Tongue (tissue), 2 donors: ENCODE results near the gene EEF1G. TPM values are rescaled to one million over a fixed set of nuclear protein-coding genes. Genes with fewer than 3 reads are reported as not detected.
"Not testable (repeated sequence)": the region's sequence is repeated elsewhere in the genome, so short reads cannot be mapped to it uniquely, and the experiment has no call there.

Experiments
- DNase-seq: peaks from one replicate; pipeline ENCODE4 v3.0.0-alpha.2; 2015
- total RNA-seq: library from RNA; depleted of rRNA; stranded (reverse); fragments of >200 nt; gene quantifications from one replicate; pipeline ENCODE4 v1.2.3, GENCODE V29; 2014

Gene EEF1G
- total RNA-seq, 1 donor from 2014 or later: 1,840 TPM

- no peak for DNase-seq
These were observed 19.8 kb downstream of the EEF1G start for GRCh38 chr11:62553839-62554361.

DNA sequence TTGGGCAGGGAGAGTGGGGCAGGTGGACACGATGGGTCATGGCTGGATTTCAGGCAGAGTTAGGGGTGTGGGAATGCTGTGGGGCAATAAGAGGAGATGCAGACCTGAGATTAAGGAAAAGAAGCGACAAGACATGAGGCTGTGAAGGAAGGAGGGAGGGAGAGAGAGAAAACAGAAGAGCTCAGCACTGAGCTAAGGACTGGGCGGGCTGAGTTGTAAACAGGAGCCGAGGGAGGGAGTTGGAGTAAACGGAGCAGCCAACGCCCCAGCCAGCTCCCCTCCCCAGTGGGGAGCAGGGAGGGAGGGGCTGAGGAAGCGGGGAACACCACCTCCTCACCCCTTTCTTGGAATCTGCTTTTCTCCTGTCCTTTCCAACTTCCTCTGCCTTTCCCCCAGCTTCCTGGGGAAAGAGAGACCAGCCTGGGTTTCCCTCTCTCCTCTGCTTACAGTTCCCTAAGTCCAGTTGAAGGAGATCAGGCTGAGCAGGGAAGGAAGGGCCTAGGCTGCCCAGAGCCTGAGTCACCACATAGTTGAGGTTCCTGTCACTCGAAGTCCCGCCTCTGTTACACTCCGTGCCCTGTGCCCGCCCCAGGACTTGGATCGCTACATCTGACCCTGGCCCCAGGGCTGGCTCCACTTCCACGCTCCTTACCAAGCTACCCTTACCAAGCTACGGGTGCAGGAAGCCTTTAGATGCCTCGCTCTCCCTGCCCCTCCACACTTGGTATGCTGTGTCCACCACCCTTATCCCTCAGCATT, 20.4 kb downstream of the EEF1G start:
- DNase-seq: peak; percentile 92

DNA sequence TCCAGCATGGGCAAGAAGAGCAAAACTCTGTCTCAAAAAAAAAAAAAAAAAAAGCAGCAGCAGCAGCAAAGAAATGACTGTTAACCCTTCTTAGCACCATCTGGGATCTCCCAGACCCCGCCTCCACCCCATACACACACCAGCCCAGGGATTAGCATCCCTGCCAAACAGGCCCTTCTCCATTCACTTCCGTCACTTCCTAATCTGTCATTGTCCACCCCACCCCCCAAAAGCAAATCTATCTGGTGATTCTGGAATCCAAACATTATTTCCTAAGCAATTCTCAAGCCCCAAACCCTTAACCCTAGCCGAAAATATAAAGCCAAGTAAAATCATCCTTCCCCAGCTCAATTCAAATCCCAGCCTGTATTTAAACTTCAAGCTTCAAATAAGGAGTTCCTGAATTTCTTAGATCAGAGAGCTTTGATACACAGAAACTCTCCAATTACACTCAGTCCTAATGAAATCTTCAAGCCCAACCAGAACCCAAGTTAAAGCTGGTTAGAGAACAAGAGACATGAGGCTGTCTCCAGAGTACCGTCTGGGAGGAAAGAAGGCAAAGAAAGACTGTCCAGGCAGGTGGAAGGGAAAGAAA, 21.1 kb downstream of the EEF1G start:
- DNase-seq: peak; percentile 84

- DNase-seq: not testable (repeated sequence)
These were observed 23.2 kb downstream of the EEF1G start for GRCh38 chr11:62550478-62550877.

DNA sequence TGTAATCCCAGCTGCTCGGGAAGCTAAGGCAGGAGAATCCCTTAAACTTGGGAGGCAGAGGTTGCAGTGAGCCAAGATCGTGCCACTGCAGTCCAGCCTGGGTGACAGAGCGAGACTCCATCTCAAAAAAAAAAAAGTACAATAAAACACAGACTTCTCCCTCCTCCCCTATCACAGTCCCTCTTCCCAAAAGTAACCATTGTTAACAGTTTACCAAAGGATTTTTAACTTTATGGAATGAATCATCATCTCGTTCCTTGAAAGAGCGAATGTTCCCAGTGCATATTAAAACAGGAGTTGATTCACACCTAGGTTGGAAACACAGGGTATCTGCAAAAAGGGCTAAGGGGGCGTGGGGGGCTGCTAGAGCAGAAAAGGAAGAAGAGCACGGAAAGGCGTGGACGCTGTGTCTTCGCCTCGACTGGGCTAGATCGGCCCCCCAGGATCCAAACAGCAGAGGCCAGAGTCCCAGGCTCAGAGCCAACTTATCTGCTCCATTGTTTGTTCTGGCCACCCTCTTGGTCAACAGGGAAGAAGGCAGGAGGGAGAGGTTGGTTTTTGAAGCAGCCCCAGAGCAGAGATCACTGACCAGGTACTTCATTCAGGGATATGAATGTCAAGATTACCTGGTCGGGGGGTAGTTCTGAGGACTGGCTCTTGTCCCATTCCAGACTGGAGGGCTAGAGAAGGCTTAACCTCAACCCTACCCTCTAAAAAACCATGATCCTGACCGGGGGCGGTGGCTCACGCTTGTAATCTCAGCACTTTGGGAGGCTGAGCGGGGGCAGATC, 25.0 kb downstream of the EEF1G start:
- DNase-seq: no peak

- peak; percentile 65 for DNase-seq
These were observed 25.9 kb downstream of the EEF1G start for GRCh38 chr11:62547691-62548281.

DNA sequence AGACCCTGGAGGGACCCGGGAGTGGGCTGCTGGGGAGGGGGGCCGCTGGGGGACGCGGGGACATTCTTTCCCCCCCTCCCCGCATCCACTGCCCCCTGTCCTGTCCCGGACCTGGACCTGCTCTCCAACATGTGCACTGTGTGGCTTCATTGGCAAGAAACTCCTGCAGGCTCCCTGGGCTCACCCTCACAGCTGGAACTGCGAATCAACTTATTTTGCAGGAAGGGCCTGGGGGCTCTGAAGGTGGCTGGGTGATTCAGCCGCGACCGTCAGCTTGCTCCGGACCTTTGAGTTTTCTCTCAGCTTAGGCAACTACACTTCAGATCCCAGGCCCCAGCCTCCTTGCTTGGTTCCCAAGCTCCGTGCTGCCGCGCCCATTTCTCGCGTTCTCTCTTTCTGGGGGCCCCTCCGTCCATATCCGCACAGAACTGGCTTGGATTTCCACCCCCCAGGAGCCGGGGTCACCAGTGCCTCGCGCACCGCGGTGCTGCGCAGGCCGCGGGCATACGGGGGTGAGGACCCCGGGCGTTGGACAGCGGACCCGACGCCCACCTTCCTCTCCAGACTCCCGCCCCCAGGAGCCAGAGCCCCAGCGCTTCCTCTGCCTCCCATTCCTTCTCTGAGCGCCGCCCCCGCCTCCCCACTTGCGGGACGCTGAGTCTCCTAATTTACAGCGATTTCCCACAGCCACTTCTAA, 26.6 kb downstream of the EEF1G start:
- peak; percentile 66 for DNase-seq

- DNase-seq: peak; percentile 92
These were observed 27.3 kb downstream of the EEF1G start, which contains the start of gene AHNAK for GRCh38 chr11:62546244-62546928. Gene AHNAK, minus strand, starts transcription at chr11:62546806. Its CDS starts 10,708 bp downstream, at chr11:62536098.

DNA sequence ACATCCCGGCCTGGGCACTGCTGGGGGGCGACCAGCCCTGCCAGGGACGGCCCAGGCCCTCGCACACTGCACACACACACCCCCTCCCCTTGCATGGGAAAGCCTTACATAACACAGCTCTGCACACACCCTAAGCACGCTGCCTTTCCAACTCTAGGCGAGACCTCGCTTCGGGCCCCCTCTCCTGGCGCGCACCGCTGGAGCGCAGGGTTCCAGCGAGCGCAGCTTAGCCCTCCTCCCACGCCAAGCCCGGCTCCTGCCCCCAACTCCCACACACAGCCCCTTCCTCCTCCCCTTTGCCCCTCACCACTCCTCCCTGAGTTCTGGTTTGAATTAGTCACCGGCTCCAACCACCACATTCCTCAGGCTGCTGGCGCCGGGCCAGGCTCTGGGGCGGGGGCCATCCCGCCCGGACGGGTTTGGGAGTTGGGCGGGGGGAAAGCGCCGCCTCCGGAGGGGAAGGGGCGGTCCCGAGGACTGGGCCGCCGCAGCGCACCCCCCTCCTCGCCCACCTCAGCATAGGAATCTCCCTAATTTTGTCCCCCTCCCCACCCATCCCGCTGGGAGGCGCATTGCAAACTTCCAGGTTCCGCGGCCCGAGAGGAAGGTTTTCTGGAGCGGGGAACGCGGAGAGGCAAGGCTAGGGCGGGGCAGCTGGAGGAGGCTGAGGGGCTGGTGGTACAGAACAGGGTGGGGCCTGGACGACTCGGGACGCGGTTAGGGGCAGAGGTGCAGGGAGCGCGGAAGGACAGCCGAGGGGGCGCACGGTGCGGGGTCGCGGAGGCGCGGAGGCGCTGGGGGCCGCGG, 28.1 kb downstream of the EEF1G start:
- peak; percentile 98 for DNase-seq

DNA sequence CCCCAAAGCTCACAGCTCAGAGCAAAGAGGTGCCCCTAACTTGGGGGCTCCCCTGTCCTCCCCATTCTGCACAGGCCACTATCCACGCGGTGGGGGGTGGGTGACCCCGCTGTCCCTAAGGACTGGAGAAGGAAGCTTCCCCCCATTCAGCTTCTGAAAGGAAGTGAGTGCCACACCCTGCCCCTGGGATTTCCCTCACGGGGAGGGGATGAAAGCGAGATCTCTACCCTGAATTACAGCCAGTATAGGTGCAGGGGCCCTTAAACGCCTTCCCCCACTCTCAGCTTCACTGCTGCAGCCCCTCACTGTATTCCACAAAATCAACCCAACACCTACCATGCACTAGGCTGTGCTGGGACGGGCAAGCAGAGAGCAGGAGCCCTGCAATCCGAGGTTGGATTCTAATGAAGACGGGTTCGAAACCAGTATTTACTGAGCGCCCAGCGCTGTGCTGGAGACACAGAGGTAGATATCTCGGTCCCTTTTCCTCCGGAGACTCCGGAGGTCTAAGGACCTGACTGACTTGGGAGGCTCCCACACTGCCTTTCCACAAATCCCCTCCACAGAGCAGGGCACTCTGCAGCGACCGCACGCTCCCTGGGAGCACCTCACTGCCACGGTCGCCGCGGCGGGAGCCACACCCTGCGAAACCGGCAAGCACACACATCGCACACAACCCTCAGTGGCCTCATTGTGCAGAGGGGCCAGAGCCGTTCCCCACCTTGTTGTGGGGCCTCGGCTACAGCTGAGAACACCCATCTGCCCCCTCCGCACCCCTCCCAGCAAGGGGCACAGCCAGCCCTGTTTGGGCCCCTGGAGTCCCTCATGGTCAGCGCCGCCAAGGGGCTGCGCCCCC, 28.9 kb downstream of the EEF1G start:
- peak; percentile 35 for DNase-seq

DNA sequence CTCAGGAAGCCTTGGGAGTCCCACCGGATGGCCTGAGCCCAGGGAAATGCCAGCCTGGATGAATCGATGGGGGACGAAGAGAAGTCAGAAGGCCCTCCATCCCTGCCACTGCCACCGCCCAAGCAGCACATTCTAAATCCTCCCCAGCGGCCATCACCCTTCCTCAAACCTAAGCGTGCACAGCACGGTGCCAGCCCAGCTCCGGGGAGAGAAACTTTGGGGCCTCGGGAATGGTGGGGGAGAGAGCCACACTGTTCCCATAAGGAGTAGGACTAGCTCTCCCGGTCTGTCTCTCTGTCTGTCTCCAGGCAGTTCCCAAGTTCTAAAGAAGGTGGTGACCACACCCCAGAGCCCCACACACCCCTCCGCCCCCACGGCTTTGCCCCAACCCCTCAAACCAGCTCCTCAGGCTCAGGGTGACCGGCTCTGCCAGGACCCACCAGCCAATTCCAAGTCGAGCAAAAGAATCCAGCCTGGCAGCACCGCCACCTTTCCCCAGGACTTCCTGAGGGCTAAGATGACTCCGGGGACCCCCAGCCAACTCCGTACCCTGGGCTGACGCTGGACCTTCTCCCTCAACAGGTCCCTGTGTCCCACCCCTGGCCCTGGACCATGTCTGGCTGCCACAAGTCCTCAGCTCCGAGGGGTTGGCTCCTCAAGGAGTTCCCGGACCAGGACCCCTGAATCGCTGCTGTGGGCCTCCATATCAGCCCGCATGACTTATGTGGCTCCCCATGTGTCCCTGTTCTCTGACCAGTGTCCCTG, 29.8 kb downstream of the EEF1G start:
- DNase-seq: no peak

DNA sequence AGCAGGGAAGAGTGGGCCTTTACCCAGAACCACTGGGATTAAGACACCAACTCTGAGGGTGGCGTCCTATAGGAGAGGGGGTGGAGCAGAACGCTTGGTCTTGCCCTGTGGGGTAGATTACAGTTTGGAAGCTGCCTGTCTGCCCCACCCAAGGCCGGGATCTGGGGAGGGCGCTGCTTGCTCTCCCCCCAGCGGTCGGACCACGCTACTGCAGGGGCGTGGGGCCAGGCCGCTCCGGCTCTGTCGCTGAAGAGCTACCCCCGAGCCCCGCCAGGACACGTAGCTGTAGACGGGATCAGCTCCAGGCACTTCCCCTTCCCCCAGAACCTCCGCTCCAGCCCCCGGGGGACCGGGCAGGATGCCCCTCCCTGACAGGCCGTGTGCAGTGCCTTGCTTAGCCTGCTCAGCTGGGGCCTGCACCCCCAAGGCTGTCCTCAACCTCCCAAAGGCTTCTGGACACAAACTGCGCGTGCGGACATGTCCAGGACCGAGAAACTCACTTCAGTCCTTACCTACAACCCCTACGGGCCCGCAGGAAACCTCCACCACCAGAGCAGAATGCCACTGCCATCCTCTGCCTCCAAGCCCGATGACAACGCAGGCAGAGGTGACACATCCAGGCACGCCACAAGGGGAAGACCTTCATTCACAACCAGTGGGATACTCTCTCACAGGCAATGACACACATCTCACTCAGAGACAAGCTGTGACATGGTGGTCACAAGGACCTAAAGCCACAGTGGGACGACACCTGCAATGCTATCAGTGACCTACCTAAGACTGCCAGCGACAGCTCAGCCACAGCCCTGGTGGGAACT, 30.7 kb downstream of the EEF1G start:
- DNase-seq: peak; percentile 91

DNA sequence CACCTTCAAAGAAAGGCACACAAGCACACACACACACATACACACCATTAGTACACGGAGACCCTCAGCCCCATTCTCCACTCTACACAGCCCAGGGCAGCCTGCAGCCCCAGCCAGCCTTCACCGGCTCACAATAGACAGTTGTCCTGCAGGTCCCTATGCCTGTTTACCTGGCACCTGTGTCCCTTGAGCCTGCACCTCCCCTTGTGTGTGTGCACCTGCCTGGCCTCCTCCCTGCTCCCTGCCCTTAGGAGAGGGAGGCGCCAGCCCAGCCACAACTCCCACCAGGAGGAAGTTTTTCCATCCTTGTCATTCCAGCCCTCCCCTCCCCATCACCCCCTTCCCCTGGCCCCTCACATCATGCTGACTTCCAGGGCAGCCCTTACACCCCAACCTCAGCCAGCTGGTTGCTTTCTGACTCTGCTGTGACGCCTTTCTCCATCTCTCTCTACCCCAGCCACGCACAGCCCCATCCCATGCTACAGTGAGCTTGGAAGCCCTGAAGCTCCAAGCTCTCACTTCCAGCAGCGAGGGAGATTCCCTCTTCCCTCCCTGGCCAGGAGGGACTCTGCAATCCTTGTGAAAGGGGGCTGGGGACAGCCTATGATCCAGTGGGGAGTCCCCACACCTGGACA, 31.5 kb downstream of the EEF1G start:
- DNase-seq: no peak

DNA sequence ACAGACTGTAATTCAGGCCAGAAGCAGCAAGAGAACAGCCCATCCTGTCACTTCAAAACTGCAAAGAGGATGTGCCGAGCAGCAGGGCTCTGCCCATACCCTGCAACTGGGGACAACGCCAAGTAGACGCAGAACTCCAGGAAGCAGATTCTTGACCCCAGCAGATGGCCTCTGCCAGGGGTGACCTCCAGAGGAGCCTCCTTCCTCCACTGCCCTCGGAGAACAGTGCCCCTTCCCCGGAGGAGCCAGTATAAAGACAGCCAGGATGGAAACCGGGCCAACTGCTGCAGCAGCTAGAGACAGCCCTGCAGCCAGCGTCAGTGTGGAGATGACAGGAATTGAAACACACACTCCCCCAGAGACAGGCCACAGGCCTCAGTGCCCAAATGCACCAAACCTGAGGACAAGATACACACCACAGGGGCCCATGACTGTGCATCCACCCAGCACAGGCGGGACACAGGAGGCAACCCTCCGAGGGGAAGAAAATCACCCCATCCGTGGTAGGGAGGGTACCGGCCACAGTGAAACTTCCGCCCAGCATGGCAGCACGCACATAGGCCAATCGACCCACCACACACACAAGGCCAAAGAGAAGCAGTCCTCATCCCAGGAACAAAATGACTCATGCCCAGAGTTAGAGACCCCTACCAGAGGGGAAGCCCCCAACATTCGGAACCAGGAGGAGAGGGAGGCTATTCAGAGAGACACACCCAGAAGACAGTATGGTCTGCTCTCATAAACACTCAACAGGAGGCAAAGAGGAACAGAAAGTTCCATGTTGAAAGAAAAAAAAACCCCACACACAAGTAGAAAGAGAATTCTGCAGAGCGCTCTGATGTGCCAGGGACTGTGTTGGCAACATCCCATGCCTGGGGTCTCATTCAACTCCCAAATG, 32.6 kb downstream of the EEF1G start:
- peak; percentile 38 for DNase-seq

- DNase-seq: peak; percentile 76
These were observed 34.3 kb downstream of the EEF1G start for GRCh38 chr11:62539238-62539925.
